ENCODE results near the gene MICAL2. TPM values are rescaled to one million over a fixed set of nuclear protein-coding genes. Genes with fewer than 3 reads are reported as not detected.
A peak's percentile ranks its signal among the peaks of the same experiment; 100 is the strongest.

MICAL2 gene
- total RNA-seq, 1 donor from 2014 or later, result 4.4 TPM

DNA sequence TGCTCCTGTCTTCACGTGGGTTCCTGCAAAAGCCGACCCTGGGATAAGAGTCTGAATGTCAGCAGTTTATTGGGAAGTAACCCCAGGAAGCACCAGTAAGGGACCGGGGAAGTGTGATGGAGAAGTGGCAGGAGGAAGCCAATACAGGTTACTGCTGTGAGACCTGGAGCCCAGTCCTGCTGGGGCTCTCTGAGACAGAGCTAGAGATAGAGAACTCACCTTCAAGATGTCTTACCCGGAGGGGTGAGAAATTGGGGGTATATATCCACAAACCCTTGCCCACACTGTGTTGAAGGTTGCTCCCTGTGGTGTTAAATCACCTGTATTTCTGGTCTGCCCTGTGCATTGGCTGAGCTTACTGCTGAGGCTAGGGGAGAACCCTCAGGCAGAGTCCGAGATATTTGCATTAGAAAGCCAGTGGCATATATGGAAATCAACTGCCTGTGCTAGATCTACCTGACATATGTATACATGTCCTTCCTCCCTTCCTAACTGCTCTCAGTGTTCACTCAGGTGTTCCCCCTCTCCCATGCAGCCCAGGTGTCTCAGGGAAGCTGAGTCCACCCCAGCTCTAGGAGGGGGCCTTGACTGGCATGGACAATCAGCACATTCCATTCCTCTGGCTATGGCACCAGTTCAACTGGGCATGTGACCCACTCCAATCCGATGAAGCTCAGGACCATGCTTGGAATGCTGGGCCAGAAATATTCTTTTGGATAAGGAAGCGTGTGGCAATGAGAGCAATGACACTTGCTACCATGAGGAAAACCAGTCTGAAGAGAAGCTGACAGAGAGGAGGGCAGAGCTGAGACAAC is 6.8 kb upstream of the MICAL2 start:
- H3K27me3 Mint-ChIP-seq (ENCODE audit: unreplicated experiment), result peaks cover 4% of the 10 kb centered on the region
- TF ChIP-seq, protein P1, sequence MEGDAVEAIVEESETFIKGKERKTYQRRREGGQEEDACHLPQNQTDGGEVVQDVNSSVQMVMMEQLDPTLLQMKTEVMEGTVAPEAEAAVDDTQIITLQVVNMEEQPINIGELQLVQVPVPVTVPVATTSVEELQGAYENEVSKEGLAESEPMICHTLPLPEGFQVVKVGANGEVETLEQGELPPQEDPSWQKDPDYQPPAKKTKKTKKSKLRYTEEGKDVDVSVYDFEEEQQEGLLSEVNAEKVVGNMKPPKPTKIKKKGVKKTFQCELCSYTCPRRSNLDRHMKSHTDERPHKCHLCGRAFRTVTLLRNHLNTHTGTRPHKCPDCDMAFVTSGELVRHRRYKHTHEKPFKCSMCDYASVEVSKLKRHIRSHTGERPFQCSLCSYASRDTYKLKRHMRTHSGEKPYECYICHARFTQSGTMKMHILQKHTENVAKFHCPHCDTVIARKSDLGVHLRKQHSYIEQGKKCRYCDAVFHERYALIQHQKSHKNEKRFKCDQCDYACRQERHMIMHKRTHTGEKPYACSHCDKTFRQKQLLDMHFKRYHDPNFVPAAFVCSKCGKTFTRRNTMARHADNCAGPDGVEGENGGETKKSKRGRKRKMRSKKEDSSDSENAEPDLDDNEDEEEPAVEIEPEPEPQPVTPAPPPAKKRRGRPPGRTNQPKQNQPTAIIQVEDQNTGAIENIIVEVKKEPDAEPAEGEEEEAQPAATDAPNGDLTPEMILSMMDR (IDR thresholded peaks at IDR 0.05; ENCODE audit: partially characterized antibody, unreplicated experiment), result no peak
- H3K4me3 Mint-ChIP-seq (ENCODE audit: unreplicated experiment), result no peak overlapping the region
- no peaks in the 10 kb centered on the region for H3K4me1 Mint-ChIP-seq (ENCODE audit: low read depth, unreplicated experiment)
- no peaks in the 10 kb centered on the region for H3K36me3 Mint-ChIP-seq (ENCODE audit: unreplicated experiment)
- no peak overlapping the region for H3K27ac Mint-ChIP-seq (ENCODE audit: unreplicated experiment)
- DNase-seq, result no peak
- no peaks in the 10 kb centered on the region for H3K9me3 Mint-ChIP-seq (ENCODE audit: unreplicated experiment)

DNA sequence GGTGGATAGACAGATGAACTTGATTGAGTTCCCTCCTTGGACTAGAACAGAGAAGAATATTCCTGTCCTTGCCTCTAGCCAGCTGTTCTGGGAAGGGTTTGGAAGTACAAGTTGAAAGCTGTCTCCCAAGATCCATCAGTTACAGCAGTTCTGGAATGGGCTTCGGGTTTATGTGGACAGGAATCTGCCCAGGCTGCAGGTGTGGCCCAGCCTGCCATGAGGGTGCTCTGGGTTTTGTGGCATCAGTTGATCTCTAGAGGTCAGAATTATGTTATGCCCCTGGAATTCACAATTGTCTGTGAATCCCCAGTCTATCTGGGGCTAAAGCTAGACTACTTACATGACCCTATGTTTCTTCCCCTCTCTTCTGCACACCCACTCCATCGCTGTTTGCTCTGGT is 4.9 kb upstream of the MICAL2 start:
- DNase-seq, result no peak
- H3K4me3 Mint-ChIP-seq (ENCODE audit: unreplicated experiment), result no peak overlapping the region
- no peaks in the 10 kb centered on the region for H3K36me3 Mint-ChIP-seq (ENCODE audit: unreplicated experiment)
- peaks cover 12% of the 10 kb centered on the region for H3K27me3 Mint-ChIP-seq (ENCODE audit: unreplicated experiment)
- H3K4me1 Mint-ChIP-seq (ENCODE audit: low read depth, unreplicated experiment), result no peaks in the 10 kb centered on the region
- TF ChIP-seq, protein P1 (IDR thresholded peaks at IDR 0.05; ENCODE audit: partially characterized antibody, unreplicated experiment), result no peak
- H3K27ac Mint-ChIP-seq (ENCODE audit: unreplicated experiment), result no peak overlapping the region
- peaks cover 2% of the 10 kb centered on the region for H3K9me3 Mint-ChIP-seq (ENCODE audit: unreplicated experiment)

DNA sequence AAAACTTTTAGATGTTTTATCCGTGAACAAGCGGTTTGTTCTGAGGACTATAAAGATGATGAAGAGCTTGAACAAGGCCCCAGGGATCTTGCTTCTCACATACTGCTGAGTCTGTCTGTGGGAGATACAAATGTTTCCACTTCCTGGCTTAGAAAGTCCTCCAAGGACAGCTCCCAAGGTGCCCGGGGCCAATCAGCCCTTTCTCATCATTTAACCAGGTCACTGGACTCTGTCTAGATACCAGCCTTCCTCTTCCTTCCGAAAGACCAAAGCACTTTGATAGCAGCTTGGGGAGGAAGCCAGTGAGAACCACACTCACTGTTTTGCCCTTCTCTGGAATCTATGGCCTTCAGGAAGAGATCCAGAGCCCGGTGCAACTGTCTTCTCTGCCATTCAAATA is 4.3 kb upstream of the MICAL2 start:
- Mint-ChIP-seq H3K4me3 (ENCODE audit: unreplicated experiment) (no peak overlapping the region), H3K9me3 (ENCODE audit: unreplicated experiment) (peaks cover 2% of the 10 kb centered on the region), H3K36me3 (ENCODE audit: unreplicated experiment) (no peaks in the 10 kb centered on the region), H3K4me1 (ENCODE audit: low read depth, unreplicated experiment) (no peaks in the 10 kb centered on the region), H3K27ac (ENCODE audit: unreplicated experiment) (no peak overlapping the region), H3K27me3 (ENCODE audit: unreplicated experiment) (peaks cover 12% of the 10 kb centered on the region)
- DNase-seq, result no peak
- TF ChIP-seq, protein P1 (IDR thresholded peaks at IDR 0.05; ENCODE audit: partially characterized antibody, unreplicated experiment), result no peak

DNA sequence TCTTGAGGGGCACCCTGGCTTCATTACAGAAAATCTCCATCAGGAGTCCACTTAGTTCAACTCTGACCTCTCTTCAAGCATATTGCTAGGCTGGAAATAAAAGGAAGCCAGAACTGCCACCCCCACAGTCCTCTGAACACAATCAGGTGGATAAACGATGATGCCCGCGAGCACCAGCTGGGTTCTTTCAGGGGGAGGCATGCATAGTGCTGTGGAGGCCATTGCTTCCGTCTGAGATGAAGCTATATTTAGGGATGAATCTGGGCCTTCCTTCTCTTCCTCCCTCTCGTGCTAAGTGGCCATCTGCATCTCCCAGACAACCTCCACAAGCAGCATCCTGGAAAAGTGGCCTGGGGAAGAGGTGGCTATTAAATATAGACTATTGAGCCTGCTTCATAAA is 3.9 kb upstream of the MICAL2 start:
- H3K36me3 Mint-ChIP-seq (ENCODE audit: unreplicated experiment), result no peaks in the 10 kb centered on the region
- H3K27me3 Mint-ChIP-seq (ENCODE audit: unreplicated experiment), result peaks cover 14% of the 10 kb centered on the region
- DNase-seq, result no peak
- TF ChIP-seq, protein P1 (IDR thresholded peaks at IDR 0.05; ENCODE audit: partially characterized antibody, unreplicated experiment), result no peak
- H3K4me1 Mint-ChIP-seq (ENCODE audit: low read depth, unreplicated experiment), result no peaks in the 10 kb centered on the region
- H3K9me3 Mint-ChIP-seq (ENCODE audit: unreplicated experiment), result peaks cover 2% of the 10 kb centered on the region
- no peak overlapping the region for H3K27ac Mint-ChIP-seq (ENCODE audit: unreplicated experiment)
- no peak overlapping the region for H3K4me3 Mint-ChIP-seq (ENCODE audit: unreplicated experiment)

DNA sequence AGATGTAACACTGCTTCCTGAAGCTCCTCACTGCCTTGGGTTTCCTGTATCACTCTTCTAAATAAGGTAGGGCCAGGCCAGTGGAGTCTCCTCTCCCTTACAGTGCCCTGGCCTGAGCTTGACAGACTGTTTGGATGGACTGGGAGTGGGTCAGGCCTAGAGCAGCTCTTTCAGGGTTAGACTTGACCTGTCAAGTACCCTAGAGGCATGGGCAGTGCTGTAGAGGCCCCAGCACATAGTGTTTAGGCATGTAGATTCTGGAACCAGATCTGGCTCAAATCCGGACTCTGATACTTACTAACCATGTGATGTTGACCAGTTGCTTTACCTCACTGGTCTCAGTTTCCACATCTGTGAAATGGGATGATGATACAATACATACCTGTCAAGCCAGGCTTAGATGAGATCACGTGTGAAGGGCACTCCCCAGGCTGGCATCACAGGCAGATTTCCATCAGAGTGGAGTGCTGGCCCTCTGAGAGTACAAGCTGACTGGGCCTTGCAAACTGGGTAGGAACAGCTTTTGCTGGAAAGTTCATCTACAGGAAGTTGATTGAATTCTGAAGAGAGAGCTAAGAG is 1.4 kb upstream of the MICAL2 start:
- TF ChIP-seq, protein P1 (IDR thresholded peaks at IDR 0.05; ENCODE audit: partially characterized antibody, unreplicated experiment), result no peak
- Mint-ChIP-seq H3K9me3 (ENCODE audit: unreplicated experiment) (peaks cover 2% of the 10 kb centered on the region), H3K4me1 (ENCODE audit: low read depth, unreplicated experiment) (no peaks in the 10 kb centered on the region), H3K27me3 (ENCODE audit: unreplicated experiment) (peaks cover 16% of the 10 kb centered on the region), H3K4me3 (ENCODE audit: unreplicated experiment) (peak overlapping the region; percentile 56), H3K27ac (ENCODE audit: unreplicated experiment) (no peak overlapping the region), H3K36me3 (ENCODE audit: unreplicated experiment) (no peaks in the 10 kb centered on the region)
- DNase-seq, result no peak

Data from glutamatergic neuron (in vitro differentiated cells).